Measurements from ENCODE around the gene SNX20. TPM values are rescaled to one million over a fixed set of nuclear protein-coding genes. Genes with fewer than 3 reads are reported as not detected.

The SNX20 gene
- total RNA-seq, result not detected in 2 replicates

DNA sequence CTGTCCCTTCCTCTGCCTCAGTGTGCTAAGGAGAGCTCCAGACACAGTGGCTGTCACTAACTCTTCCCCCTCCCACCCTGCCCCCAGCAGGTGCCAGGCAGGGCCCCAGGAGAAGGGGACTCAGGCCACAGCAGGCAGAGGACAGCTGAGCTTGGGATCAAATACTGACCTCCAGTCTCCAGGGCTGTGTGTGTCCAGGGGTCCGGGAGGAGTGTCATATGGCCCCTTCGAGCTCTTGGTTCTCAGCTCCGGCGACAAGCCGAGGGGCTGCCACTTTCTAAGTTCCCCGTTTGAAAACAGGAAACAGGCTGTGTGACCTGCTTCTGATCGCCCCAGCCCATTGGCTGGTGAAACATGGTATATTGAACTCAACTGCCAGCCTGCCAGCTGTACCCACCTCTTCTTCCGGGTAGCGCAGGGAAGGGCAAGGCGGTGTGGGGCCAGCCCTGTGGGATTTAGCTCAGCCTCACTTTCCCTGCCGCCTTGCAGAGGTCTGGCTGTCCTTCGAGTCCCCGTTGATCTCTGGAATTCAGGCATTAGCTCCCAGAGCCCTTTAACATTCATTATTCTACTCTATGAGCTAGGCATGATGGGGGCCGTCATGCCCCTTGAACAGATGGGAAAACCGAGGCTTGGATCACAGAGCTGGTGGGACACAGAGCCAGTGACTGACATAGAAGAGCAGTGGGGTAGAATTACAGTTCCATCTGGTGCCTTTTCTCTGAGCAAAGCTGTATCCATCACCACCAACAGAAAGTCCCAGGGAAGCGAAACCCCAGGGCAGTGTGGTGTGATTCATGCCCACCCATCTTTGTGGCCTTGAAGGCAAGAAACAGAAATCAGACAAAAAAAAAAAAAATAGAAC, at the start of gene SNX20:
SNX20 (minus strand) TSS at position 292 of the 865 bp plus-strand sequence. CDS start 3,786 bp downstream, outside the sequence.

DNA sequence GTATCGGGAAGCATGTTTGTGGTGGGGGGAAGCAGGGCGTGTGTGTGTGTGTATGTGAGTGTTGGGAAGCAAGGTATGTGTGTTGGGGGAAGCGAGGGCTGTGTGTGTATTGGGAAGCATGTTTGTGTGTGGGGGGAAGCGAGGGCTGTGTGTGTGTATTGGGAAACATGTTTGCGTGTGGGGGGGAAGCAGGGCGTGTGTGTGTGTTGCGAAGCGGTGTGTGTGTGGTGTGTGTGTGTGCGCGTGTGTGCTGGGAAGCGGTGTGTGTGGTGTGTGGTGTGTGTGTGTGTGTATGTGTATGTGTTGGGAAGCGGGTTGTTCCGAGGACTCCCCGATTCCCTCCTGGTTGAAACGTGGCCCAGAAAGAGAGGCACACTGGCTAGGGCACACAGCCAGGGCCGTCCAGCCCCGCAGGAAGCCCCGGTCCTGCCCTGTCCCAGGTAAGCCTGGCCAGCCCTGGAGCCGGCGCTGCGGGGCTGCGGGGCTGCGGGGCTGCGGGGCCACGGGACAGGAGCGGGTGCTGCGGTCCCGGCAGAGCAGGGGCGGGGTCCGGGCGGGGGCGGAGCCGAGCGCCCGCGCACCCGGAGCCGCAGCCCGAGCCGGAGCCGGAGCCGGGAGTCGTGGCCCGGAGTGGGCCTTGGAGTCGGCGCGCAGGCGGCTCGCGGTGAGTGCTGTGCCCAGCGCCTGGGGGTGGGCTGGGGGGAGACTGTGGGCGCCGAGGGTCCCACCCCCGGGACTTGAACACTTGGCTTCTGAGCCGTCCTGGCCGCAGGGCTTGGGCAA, 12.1 kb upstream of the SNX20 start, which contains the start of gene NOD2:
NOD2 (plus strand) TSS at position 608 of the 783 bp plus-strand sequence. CDS start 5,890 bp downstream, outside the sequence.

Other genes with a start within 250 kb of the SNX20 start
- 0.12 and 0.44 TPM in 2 replicates for gene NKD1, start 132.9 kb downstream of the SNX20 start, total RNA-seq
- gene NOD2, start 12.3 kb upstream of the SNX20 start, total RNA-seq, result 0.19 and 0.49 TPM in 2 replicates
- gene CYLD, start 60.8 kb upstream of the SNX20 start, total RNA-seq, result 11.6 and 15.3 TPM in 2 replicates